ENCODE results near the gene NR2C2AP. TPM values are rescaled to one million over a fixed set of nuclear protein-coding genes. Genes with fewer than 3 reads are reported as not detected.

Gene NR2C2AP
- total RNA-seq = 10 to 100 TPM; 13.7 to 24.2 (median 22.5) TPM

- peak; percentile 91 to 98 for DNase-seq (ENCODE audit: low spot score in 2 of 2)
- TF ChIP-seq CTCF (IDR thresholded peaks at IDR 0.05) (no peak), POLR2A (IDR thresholded peaks at IDR 0.05) (no peak)
- peak within 1 kb of the TSS; percentile 61 for H3K4me3 ChIP-seq (ENCODE audit: low read depth, poor library complexity, severe bottlenecking)
- 6% methylated on average over 60 of the region's 60 CpGs for WGBS, 2 donors
- intact Hi-C loops (cut with DNase I; ENCODE audit: low total_unique reads) = no loop called here
These were observed at the start of gene NR2C2AP for GRCh38 chr19:19203012-19203856. TSS of gene NR2C2AP (minus strand) at chr19:19203414. CDS start at chr19:19203060, 354 bp downstream.

- DNase-seq (ENCODE audit: low spot score in 2 of 2) = no peak
- TF ChIP-seq CTCF (IDR thresholded peaks at IDR 0.05) = no peak
- TF ChIP-seq POLR2A (IDR thresholded peaks at IDR 0.05) = no peak
- H3K4me3 ChIP-seq (ENCODE audit: low read depth, poor library complexity, severe bottlenecking) = no peak overlapping the region
- 59 to 66% methylated on average over 5 of the region's 5 CpGs for WGBS, 2 donors
- intact Hi-C loops (cut with DNase I; ENCODE audit: low total_unique reads) = no loop called here
These were observed 47.1 kb upstream of the NR2C2AP start for GRCh38 chr19:19250196-19250801.

GRCh38 chr19:19240476-19240875, 37.3 kb upstream of the NR2C2AP start:
- no peak overlapping the region for H3K4me3 ChIP-seq (ENCODE audit: low read depth, poor library complexity, severe bottlenecking)
- WGBS, 2 donors = 67 to 85% methylated on average over 9 of the region's 9 CpGs
- no peak for DNase-seq (ENCODE audit: low spot score in 2 of 2)
- intact Hi-C loops (cut with DNase I; ENCODE audit: low total_unique reads) = no loop called here
- no peak for TF ChIP-seq POLR2A (IDR thresholded peaks at IDR 0.05)
- TF ChIP-seq CTCF (IDR thresholded peaks at IDR 0.05) = no peak

- intact Hi-C loops (cut with DNase I; ENCODE audit: low total_unique reads) = no loop called here
- no peak for DNase-seq (ENCODE audit: low spot score in 2 of 2)
- H3K4me3 ChIP-seq (ENCODE audit: low read depth, poor library complexity, severe bottlenecking) = no peak overlapping the region
- TF ChIP-seq POLR2A (IDR thresholded peaks at IDR 0.05) = no peak
- TF ChIP-seq CTCF (IDR thresholded peaks at IDR 0.05) = no peak
These were observed 36.5 kb upstream of the NR2C2AP start for GRCh38 chr19:19239675-19240074.

GRCh38 chr19:19238126-19238894, 35.1 kb upstream of the NR2C2AP start:
- no peak for DNase-seq (ENCODE audit: low spot score in 2 of 2)
- 76 to 83% methylated on average over 11 to 18 of the region's 18 CpGs for WGBS, 2 donors

More at GRCh38 chr19:19238126-19238894, 35.1 kb upstream of the NR2C2AP start:
- intact Hi-C loops (cut with DNase I; ENCODE audit: low total_unique reads) = no loop called here
- no peak overlapping the region for H3K4me3 ChIP-seq (ENCODE audit: low read depth, poor library complexity, severe bottlenecking)
- no peak for TF ChIP-seq POLR2A (IDR thresholded peaks at IDR 0.05)
- TF ChIP-seq CTCF (IDR thresholded peaks at IDR 0.05) = no peak

Measured in lower leg skin (tissue), 4 donors.